Measurements from ENCODE around the gene WT1. TPM values are rescaled to one million over a fixed set of nuclear protein-coding genes. Genes with fewer than 3 reads are reported as not detected.

The WT1 gene
- total and polyA plus RNA-seq, 2 of the 4 experiments (the other 2 are of a cell fraction), result not detected

DNA sequence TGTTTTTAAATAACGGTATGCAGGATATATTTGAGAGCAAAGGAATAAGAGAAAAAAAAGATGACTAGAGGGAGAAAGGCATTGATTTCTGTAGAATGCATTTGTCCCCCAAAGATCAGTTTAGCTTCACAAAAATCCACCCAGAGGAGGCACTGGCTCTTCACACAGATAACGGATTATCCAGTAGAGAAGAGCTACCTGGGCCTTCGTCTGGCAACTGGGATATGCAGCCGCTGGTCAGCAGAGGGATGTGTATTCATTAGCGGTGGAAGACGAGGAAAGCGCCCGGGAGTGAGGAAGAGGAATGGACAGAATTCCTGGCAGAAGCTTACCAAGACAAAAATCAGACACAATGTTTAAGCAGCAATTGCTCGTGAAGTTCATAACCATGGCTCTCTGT is 5.6 kb upstream of the WT1 start:
- no peak overlapping the region for H2BK5ac ChIP-seq (ENCODE audit: low read depth, low read length, poor library complexity, severe bottlenecking)
- no peaks in the 10 kb centered on the region for H3K36me3 ChIP-seq (ENCODE audit: control insufficient read depth, insufficient read depth, low read length)
- H4K91ac ChIP-seq (ENCODE audit: insufficient read depth, low read depth, low read length), result no peak overlapping the region
- ChIA-PET CTCF (interaction anchor here (0.6 kb wide), 1 partner anchor 12 kb away, joined by 3 read pairs; no protein-coding TSS in a partner anchor), POLR2A (ENCODE audit: unreplicated experiment) (no interaction called here)
- BruUV-seq (replicated peaks), result no TSS peak
- H3K4ac ChIP-seq (ENCODE audit: low read depth, low read length), result no peak overlapping the region
- H2AFZ ChIP-seq (replicated peaks; ENCODE audit: low read length, poor library complexity), result no peak overlapping the region
- no peak for DNase-seq
- H3K4me2 ChIP-seq (ENCODE audit: low read depth, low read length), result no peak overlapping the region
- no peak overlapping the region for H3K4me3 ChIP-seq (ENCODE audit: insufficient read depth, low read depth, low read length)
- no peak overlapping the region for H3K27ac ChIP-seq (ENCODE audit: insufficient read depth, low read length)
- H2BK20ac ChIP-seq (ENCODE audit: low read depth, low read length), result no peak overlapping the region
- no peak for ATAC-seq (ENCODE audit: low read depth)
- peaks cover 5% of the 10 kb centered on the region for H3K9me3 ChIP-seq (ENCODE audit: control insufficient read depth, insufficient read depth, low read length)
- WGBS, 2 experiments (ENCODE audit: extremely low coverage in 2 of 2, insufficient read length in 1 of 2), result no CpG with 5 or more reads among the region's 9 CpGs
- intact Hi-C loops (cut with micrococcal nuclease) (no loop called here), in situ Hi-C loops (cut with MboI; ENCODE audit: low sequenced_read_pairs) (no loop called here), dilution Hi-C loops (cut with HindIII; ENCODE audit: low sequenced_read_pairs, unreplicated experiment) (no loop called here)
- H3K56ac ChIP-seq (ENCODE audit: extremely low read depth, insufficient read depth, low read length), result no peak overlapping the region
- no peak overlapping the region for H3K14ac ChIP-seq (replicated peaks; ENCODE audit: low read depth, low read length)
- H4K5ac ChIP-seq (ENCODE audit: low read depth, low read length), result no peak overlapping the region
- H3K23ac ChIP-seq (ENCODE audit: low read depth, low read length), result no peak overlapping the region
- no peak overlapping the region for H3K9ac ChIP-seq (ENCODE audit: low read depth, low read length)
- no peak overlapping the region for H3K18ac ChIP-seq (ENCODE audit: low read depth, low read length)
- H2AK9ac ChIP-seq (replicated peaks; ENCODE audit: low read depth, low read length, poor library complexity), result no peak overlapping the region
- H3K79me1 ChIP-seq (ENCODE audit: low read depth in 1 of 2, low read length in 2 of 2), result no peaks in the 10 kb centered on the region
- no peaks in the 10 kb centered on the region for H3K9me1 ChIP-seq (ENCODE audit: insufficient read depth, low read length)
- H4K8ac ChIP-seq (ENCODE audit: low read depth in 2 of 2, low read length in 2 of 2), result no peak overlapping the region
- no peak overlapping the region for H2BK15ac ChIP-seq (ENCODE audit: low read depth, low read length)
- TF ChIP-seq FOS (IDR thresholded peaks at IDR 0.05; ENCODE audit: low read depth, low read length), result no peak
- no peak for TF ChIP-seq BHLHE40 (IDR thresholded peaks at IDR 0.05; ENCODE audit: low read depth, low read length)
- no peak for TF ChIP-seq POLR2A (IDR thresholded peaks at IDR 0.05; ENCODE audit: low read depth, low read length)
- no peak for TF ChIP-seq MAZ (IDR thresholded peaks at IDR 0.05; ENCODE audit: borderline replicate concordance, low read depth, low read length)
- TF ChIP-seq, protein P1, sequence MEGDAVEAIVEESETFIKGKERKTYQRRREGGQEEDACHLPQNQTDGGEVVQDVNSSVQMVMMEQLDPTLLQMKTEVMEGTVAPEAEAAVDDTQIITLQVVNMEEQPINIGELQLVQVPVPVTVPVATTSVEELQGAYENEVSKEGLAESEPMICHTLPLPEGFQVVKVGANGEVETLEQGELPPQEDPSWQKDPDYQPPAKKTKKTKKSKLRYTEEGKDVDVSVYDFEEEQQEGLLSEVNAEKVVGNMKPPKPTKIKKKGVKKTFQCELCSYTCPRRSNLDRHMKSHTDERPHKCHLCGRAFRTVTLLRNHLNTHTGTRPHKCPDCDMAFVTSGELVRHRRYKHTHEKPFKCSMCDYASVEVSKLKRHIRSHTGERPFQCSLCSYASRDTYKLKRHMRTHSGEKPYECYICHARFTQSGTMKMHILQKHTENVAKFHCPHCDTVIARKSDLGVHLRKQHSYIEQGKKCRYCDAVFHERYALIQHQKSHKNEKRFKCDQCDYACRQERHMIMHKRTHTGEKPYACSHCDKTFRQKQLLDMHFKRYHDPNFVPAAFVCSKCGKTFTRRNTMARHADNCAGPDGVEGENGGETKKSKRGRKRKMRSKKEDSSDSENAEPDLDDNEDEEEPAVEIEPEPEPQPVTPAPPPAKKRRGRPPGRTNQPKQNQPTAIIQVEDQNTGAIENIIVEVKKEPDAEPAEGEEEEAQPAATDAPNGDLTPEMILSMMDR (conservative IDR thresholded peaks at IDR 0.05; ENCODE audit: low read depth, low read length), result no peak
- TF ChIP-seq, protein P2, sequence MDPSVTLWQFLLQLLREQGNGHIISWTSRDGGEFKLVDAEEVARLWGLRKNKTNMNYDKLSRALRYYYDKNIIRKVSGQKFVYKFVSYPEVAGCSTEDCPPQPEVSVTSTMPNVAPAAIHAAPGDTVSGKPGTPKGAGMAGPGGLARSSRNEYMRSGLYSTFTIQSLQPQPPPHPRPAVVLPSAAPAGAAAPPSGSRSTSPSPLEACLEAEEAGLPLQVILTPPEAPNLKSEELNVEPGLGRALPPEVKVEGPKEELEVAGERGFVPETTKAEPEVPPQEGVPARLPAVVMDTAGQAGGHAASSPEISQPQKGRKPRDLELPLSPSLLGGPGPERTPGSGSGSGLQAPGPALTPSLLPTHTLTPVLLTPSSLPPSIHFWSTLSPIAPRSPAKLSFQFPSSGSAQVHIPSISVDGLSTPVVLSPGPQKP (IDR thresholded peaks at IDR 0.05; ENCODE audit: borderline replicate concordance, low read depth, low read length), result no peak
- no peak for TF ChIP-seq MAFK (IDR thresholded peaks at IDR 0.05; ENCODE audit: low read depth, low read length)
- TF ChIP-seq CEBPB (IDR thresholded peaks at IDR 0.05; ENCODE audit: low read depth, low read length), result no peak
- no peak for TF ChIP-seq RCOR1 (IDR thresholded peaks at IDR 0.05; ENCODE audit: insufficient replicate concordance, low read length)
- TF ChIP-seq MXI1 (IDR thresholded peaks at IDR 0.05; ENCODE audit: borderline replicate concordance, low read depth, low read length), result no peak
- TF ChIP-seq, protein P3, sequence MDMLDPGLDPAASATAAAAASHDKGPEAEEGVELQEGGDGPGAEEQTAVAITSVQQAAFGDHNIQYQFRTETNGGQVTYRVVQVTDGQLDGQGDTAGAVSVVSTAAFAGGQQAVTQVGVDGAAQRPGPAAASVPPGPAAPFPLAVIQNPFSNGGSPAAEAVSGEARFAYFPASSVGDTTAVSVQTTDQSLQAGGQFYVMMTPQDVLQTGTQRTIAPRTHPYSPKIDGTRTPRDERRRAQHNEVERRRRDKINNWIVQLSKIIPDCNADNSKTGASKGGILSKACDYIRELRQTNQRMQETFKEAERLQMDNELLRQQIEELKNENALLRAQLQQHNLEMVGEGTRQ (IDR thresholded peaks at IDR 0.05; ENCODE audit: low read depth, low read length), result no peak
- TF ChIP-seq SMC3 (IDR thresholded peaks at IDR 0.05; ENCODE audit: low read depth, low read length), result no peak
- no peak for TF ChIP-seq RAD21 (IDR thresholded peaks at IDR 0.05; ENCODE audit: low read length)
- TF ChIP-seq CHD1 (IDR thresholded peaks at IDR 0.05; ENCODE audit: low read depth, low read length), result no peak
- TF ChIP-seq RFX5 (IDR thresholded peaks at IDR 0.05; ENCODE audit: low read depth, low read length), result no peak
- no peak for TF ChIP-seq NFE2L2 (IDR thresholded peaks at IDR 0.05; ENCODE audit: low read depth, low read length)
- no peak overlapping the region for H2AK5ac ChIP-seq (ENCODE audit: low read depth, low read length)
- H3K4me1 ChIP-seq (ENCODE audit: control insufficient read depth, insufficient read depth, low read length), result no peaks in the 10 kb centered on the region
- H2BK120ac ChIP-seq (ENCODE audit: low read depth, low read length), result no peak overlapping the region
- H4K20me1 ChIP-seq (ENCODE audit: insufficient read depth, low read length), result no peaks in the 10 kb centered on the region
- H3K27me3 ChIP-seq (ENCODE audit: control insufficient read depth, insufficient read depth, low read length), result peaks cover 50% of the 10 kb centered on the region
